Measurements from ENCODE around the gene TANGO6. TPM values are rescaled to one million over a fixed set of nuclear protein-coding genes. Genes with fewer than 3 reads are reported as not detected.

TANGO6 gene
- total RNA-seq, 2 experiments from 2014 or later = 17.1 to 18.1 TPM

GRCh38 chr16:68884401-68884800 lies 41.1 kb downstream of the TANGO6 start:
- Mint-ChIP-seq H3K27me3 (no peaks in the 10 kb centered on the region), H3K27ac (no peak overlapping the region)

GRCh38 chr16:68884861-68885720 lies 41.8 kb downstream of the TANGO6 start:
- DNase-seq (no peak), ATAC-seq (ENCODE audit: poor library complexity) (no peak)
- Histone ChIP-seq H3K36me3 (ENCODE audit: insufficient read depth, low read length) (peaks cover 18% of the 10 kb centered on the region), H3K4me3 (ENCODE audit: low read length) (no peak overlapping the region), H3K9me3 (ENCODE audit: control insufficient read depth in 1 of 2, insufficient read depth in 1 of 2, low read length in 2 of 2) (no peaks in the 10 kb centered on the region), H3K4me1 (ENCODE audit: insufficient read depth, low read length) (no peaks in the 10 kb centered on the region), H3K27ac (ENCODE audit: low read depth in 1 of 2, low read length in 2 of 2) (no peak overlapping the region), H3K27me3 (ENCODE audit: control insufficient read depth in 1 of 2, insufficient read depth in 2 of 2, low read length in 2 of 2) (no peaks in the 10 kb centered on the region)
- Mint-ChIP-seq H3K9me3 (no peaks in the 10 kb centered on the region), H3K36me3 (ENCODE audit: low read depth) (peaks cover 64% of the 10 kb centered on the region), H3K27ac (no peak overlapping the region), H3K27me3 (no peaks in the 10 kb centered on the region), H3K4me3 (no peak overlapping the region), H3K4me1 (ENCODE audit: low read depth) (no peaks in the 10 kb centered on the region)
- intact Hi-C loops (cut with DNase I, micrococcal nuclease) = loop anchor here in 1 of 2 experiments (5.0 kb wide), 1 partner anchor 47 kb away; no protein-coding TSS in a partner anchor
- ChIA-PET CTCF (no interaction called here), POLR2A (no interaction called here)
- TF ChIP-seq CTCF (IDR thresholded peaks at IDR 0.05) = no peak

More at GRCh38 chr16:68884401-68884800, 41.1 kb downstream of the TANGO6 start:
- TF ChIP-seq CTCF (IDR thresholded peaks at IDR 0.05) = no peak
- no peaks in the 10 kb centered on the region for H3K27me3 ChIP-seq (ENCODE audit: control insufficient read depth in 1 of 2, insufficient read depth in 2 of 2, low read length in 2 of 2)
- no peaks in the 10 kb centered on the region for H3K4me1 ChIP-seq (ENCODE audit: insufficient read depth, low read length)
- ChIA-PET POLR2A (no interaction called here), CTCF (no interaction called here)
- intact Hi-C loops (cut with DNase I, micrococcal nuclease) = loop anchor here in 1 of 2 experiments (5.0 kb wide), 1 partner anchor 48 kb away; no protein-coding TSS in a partner anchor
- H3K4me3 Mint-ChIP-seq = no peak overlapping the region
- no peak for ATAC-seq (ENCODE audit: poor library complexity)
- H3K4me3 ChIP-seq (ENCODE audit: low read length) = no peak overlapping the region
- peaks cover 19% of the 10 kb centered on the region for H3K36me3 ChIP-seq (ENCODE audit: insufficient read depth, low read length)
- H3K9me3 ChIP-seq (ENCODE audit: control insufficient read depth in 1 of 2, insufficient read depth in 1 of 2, low read length in 2 of 2) = no peaks in the 10 kb centered on the region
- no peaks in the 10 kb centered on the region for H3K4me1 Mint-ChIP-seq (ENCODE audit: low read depth)
- peaks cover 60% of the 10 kb centered on the region for H3K36me3 Mint-ChIP-seq (ENCODE audit: low read depth)
- no peaks in the 10 kb centered on the region for H3K9me3 Mint-ChIP-seq
- DNase-seq = no peak
- no peak overlapping the region for H3K27ac ChIP-seq (ENCODE audit: low read depth in 1 of 2, low read length in 2 of 2)

GRCh38 chr16:68887107-68887506 lies 43.8 kb downstream of the TANGO6 start:
- no peak overlapping the region for H3K27ac Mint-ChIP-seq
- ChIA-PET POLR2A (no interaction called here), CTCF (no interaction called here)
- no peaks in the 10 kb centered on the region for H3K9me3 ChIP-seq (ENCODE audit: control insufficient read depth in 1 of 2, insufficient read depth in 1 of 2, low read length in 2 of 2)
- H3K27me3 ChIP-seq (ENCODE audit: control insufficient read depth in 1 of 2, insufficient read depth in 2 of 2, low read length in 2 of 2) = no peaks in the 10 kb centered on the region
- H3K4me3 Mint-ChIP-seq = no peak overlapping the region
- H3K4me1 ChIP-seq (ENCODE audit: insufficient read depth, low read length) = no peaks in the 10 kb centered on the region
- intact Hi-C loops (cut with DNase I, micrococcal nuclease) = no loop called here
- peaks cover 52% of the 10 kb centered on the region for H3K36me3 Mint-ChIP-seq (ENCODE audit: low read depth)
- no peak overlapping the region for H3K4me3 ChIP-seq (ENCODE audit: low read length)
- no peaks in the 10 kb centered on the region for H3K4me1 Mint-ChIP-seq (ENCODE audit: low read depth)
- no peak for DNase-seq
- no peaks in the 10 kb centered on the region for H3K9me3 Mint-ChIP-seq
- H3K36me3 ChIP-seq (ENCODE audit: insufficient read depth, low read length) = peaks cover 7% of the 10 kb centered on the region
- no peak for TF ChIP-seq CTCF (IDR thresholded peaks at IDR 0.05)
- no peak overlapping the region for H3K27ac ChIP-seq (ENCODE audit: low read depth in 1 of 2, low read length in 2 of 2)
- no peak for ATAC-seq (ENCODE audit: poor library complexity)
- H3K27me3 Mint-ChIP-seq = no peaks in the 10 kb centered on the region
